GM21447 (cell line): ENCODE measurements around the gene CHRNA7.

ENCODE experiments used
- ATAC-seq: cut with Tn5 transposase; IDR thresholded peaks from one replicate; pipeline ENCODE4 v1.9.1; 2021; ENCODE audit not compliant: unreplicated experiment

CHRNA7 gene

DNA sequence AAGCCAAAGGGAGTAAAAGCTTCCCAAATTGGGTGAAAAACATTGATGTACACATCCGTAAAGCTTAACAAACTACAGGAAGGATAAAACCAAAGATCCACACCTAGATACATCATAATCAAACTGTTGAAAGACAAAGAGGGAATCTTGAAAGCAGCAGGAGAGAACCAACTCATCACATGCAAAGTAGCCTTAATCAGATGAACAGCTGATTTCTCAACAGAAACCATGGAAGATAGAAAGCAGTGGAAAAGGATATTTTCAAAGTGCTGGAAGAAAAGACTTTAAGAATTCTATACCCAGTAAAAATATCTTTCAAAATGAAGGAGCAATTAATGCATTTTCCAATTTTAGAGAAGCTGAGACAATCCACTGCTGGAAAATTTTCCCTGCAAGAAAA, 36.8 kb downstream of the CHRNA7 start:
- ATAC-seq = no peak

GRCh38 chr15:32089851-32090359, 59.6 kb downstream of the CHRNA7 start:
- no peak for ATAC-seq

GRCh38 chr15:32091505-32092380, 61.4 kb downstream of the CHRNA7 start:
- ATAC-seq = no peak

GRCh38 chr15:32096213-32096612, 65.9 kb downstream of the CHRNA7 start:
- no peak for ATAC-seq

GRCh38 chr15:32096916-32097617, 66.8 kb downstream of the CHRNA7 start:
- no peak for ATAC-seq

DNA sequence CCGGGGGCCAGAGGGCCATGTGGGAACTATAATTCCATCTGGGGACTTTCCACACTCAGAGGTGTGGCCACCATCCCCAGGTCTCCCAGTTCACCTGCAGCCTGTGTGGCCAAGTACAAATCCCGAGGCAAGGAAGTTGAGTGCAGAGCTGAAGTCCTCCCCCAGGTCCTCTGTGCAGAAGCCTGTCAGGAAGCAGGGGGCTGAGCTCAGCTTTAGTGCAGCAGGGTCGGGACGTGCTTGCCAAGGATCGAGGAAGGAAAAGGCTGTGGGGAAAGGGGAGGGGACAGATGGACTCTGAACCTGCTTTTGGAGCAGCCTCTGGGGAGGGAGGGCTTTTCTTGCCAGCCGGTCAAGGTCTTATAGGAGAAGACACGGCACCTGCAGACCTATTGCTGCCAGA, 67.7 kb downstream of the CHRNA7 start:
- no peak for ATAC-seq

DNA sequence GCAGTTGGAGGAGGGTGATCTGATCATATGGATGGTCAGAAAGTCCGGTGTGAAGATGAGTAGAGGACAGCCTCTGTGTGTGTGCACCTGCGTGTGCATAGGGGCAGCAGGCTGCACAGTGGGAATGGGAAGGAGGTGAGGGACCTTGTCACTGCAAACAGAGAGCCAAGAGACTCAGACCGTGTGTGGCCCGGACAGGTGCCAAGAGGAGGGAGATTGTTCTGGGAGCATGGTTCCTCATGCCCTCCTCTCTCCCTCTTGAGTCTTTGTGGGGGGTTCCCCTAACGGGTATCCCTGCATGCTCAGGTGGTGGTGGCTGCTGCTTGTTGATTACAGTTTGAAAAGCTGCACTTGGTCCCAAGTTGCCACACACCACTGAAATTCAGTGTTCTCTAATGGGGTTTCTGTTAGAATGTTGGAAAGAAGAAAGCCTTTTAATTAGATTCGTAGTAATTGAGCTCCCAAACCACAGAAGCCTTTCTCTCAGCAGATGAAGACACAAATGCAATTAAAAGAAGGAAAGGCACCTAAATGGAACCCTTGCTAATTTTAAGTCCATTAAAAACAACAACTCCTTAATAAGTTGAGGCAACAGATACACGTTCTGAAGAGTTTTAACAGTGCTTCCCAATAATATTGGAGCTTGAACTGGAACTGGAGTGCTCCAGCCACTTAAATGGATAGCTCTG, 68.9 kb downstream of the CHRNA7 start:
- ATAC-seq = no peak

GRCh38 chr15:32099956-32100684, 69.8 kb downstream of the CHRNA7 start:
- no peak for ATAC-seq

DNA sequence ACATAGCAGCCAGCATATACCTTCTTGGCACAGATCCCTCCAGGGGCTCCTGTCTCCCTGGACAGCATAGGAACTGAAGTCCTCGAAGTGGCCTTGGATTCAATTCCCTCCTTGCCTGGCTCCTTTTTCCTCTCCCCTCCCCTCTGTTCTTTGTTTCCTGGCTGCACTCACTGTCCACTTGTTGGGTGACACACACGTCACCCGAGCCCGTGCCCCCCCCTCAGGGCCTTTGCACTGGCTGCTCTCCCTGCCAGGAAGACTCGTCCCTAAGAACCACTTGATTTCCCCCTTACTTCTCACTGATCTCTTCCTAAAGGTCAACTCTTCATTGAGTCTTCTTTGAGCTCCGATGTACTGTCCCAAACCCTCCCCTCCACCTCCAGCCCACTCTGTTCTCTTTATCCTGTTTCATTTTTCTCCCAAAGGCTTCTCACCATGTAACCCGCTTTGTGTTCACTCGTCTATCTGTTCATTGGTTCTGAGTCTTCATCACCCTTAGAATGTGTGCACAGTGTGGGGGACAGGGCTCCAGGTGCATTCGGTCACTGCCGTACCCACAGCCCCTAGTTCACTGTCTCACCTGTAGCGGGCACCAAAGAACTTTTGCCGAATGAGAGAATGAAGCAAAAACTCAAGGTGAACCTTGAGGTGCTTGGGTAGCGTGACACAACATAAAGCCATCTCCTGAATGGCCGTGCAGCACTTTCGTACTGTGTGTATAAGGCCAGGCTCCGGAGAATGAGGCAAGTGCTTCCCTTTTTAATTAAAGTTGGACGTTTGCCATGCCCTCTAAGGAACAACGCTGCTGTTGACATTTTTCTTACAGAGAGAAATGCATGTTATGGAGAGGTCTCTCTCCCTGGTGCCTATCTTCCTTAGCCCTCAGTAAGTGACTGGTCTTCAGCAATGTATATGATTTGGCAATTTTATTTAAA, 74.0 kb downstream of the CHRNA7 start:
- no peak for ATAC-seq

GRCh38 chr15:32105258-32106241, 75.2 kb downstream of the CHRNA7 start:
- no peak for ATAC-seq

DNA sequence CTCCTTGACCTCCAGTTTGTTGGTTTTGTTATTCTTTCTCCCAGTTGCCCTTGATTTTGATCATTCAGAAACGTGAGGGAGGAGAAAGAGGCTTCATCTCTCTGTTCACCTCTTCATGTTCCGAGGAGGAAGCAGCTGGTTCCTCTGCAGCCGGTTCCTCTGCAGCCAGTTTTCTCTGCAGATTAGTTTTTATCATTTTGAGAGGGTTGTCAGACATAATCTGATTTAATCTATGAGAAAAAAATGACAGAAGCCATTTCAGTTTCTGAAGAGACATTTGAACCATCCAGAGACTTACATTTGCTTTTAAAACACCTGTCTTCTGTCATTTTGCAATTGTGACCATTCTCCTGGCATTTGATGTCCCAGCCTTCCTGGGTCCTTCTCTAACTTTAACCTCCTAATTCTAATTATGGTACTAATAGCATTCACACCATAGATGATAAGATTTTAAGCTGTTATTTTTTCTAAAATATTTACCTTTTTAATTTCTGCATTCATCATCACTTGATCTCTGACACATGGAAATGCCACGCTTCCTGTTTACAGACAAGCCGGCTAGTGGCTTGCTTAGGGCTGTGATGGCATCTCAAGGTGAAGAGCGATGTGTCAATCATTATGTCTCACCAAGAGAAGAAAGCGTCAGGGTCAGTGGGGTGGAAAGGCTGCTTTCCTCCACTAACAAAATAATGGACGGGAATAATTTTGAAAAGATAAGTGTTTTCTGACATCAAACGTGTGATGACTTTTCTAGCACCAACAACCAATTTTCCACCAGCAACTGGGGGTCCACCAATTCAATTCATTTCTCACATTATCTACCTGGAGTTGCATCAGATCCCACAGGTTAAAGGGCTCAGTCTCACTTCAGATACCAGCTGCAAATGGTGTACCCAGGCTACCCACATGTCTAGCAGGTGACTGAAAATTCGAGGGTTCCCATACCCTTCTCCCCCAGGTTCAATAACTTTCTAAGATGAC, 76.4 kb downstream of the CHRNA7 start:
- ATAC-seq = no peak

- no peak for ATAC-seq
These were observed 77.3 kb downstream of the CHRNA7 start for GRCh38 chr15:32107477-32108080.

- ATAC-seq = no peak
These were observed 78.3 kb downstream of the CHRNA7 start for GRCh38 chr15:32108661-32109060.

DNA sequence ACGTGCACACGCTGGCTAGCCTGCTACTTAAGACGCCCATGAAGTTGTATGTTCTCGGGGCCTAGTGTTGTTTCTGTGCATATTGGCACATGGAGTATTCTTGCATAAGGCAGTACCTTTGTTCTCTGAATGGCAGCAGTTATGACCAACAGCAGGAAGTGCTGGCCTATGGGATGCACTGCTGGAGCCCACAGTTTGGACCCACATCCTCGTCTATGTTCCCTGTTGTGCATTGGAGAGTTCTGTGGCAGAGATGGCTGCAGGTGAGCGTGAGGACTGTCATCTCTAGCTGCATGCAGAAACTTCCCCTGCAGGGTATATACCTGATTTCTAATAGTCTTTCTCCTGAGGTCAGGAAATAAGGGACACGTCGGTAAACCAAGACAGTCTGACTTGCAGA, 81.8 kb downstream of the CHRNA7 start:
- no peak for ATAC-seq

DNA sequence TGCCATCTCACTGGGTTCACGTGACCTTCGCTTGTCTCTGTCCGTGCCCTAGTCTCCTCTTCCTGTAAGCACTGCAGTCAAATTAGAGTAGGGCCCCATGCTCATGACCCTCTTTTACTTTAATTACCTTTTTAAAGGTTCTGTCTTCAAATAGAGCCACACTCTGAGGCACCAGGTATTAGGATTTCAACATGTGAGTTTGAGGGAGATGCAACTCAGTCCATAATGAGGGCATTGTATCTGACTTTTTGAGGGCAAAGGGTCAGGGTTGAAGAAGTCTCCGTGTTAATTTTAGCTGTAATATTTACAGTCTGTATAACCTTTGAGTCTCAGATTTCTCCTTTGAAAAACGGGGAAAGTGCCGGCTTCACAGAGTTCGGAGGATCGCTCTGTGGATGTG, 82.9 kb downstream of the CHRNA7 start:
- ATAC-seq = no peak

- ATAC-seq = no peak
These were observed 86.8 kb downstream of the CHRNA7 start for GRCh38 chr15:32117122-32117521.

DNA sequence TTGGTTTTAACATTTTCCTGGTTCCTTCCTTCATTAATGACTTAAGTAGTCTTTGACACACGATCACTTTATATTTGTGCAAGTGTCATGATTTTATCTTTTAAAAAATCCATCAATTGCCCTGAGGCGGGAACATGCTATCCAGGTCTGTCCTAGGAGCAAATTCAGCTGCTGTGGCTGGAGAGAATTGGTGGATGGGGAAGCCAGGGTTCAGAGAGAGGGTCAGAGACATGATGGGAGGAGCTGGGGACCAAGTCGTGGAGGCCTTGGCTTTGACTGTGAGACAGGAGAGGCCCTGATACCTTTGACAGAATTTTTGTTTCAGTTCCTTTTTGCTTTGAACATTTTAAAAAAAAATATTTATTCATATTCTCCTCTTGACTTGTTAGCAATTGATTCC, 89.0 kb downstream of the CHRNA7 start:
- no peak for ATAC-seq
